Measurements from ENCODE around the gene PC. TPM values are rescaled to one million over a fixed set of nuclear protein-coding genes. Genes with fewer than 3 reads are reported as not detected.

The PC gene
- total RNA-seq, 1 donor from 2014 or later, result 49.1 TPM

GRCh38 chr11:66894141-66894540 lies 64.0 kb downstream of the PC start:
- TF ChIP-seq CTCF (IDR thresholded peaks at IDR 0.05), result no peak
- no peak overlapping the region for H3K27ac Mint-ChIP-seq (ENCODE audit: unreplicated experiment)

GRCh38 chr11:66892911-66893310 lies 65.3 kb downstream of the PC start:
- Mint-ChIP-seq H3K9me3 (ENCODE audit: unreplicated experiment) (peaks cover 7% of the 10 kb centered on the region), H3K4me1 (ENCODE audit: unreplicated experiment) (peaks cover 35% of the 10 kb centered on the region), H3K27ac (ENCODE audit: unreplicated experiment) (no peak overlapping the region), H3K4me3 (ENCODE audit: unreplicated experiment) (no peak overlapping the region), H3K36me3 (ENCODE audit: unreplicated experiment) (no peaks in the 10 kb centered on the region), H3K27me3 (ENCODE audit: unreplicated experiment) (no peaks in the 10 kb centered on the region)
- no peak for DNase-seq (ENCODE audit: extremely low spot score, unreplicated experiment)
- TF ChIP-seq CTCF (IDR thresholded peaks at IDR 0.05), result no peak

More at GRCh38 chr11:66894141-66894540, 64.0 kb downstream of the PC start:
- Mint-ChIP-seq H3K4me3 (ENCODE audit: unreplicated experiment) (no peak overlapping the region), H3K9me3 (ENCODE audit: unreplicated experiment) (peaks cover 7% of the 10 kb centered on the region), H3K36me3 (ENCODE audit: unreplicated experiment) (no peaks in the 10 kb centered on the region), H3K27me3 (ENCODE audit: unreplicated experiment) (no peaks in the 10 kb centered on the region), H3K4me1 (ENCODE audit: unreplicated experiment) (peaks cover 29% of the 10 kb centered on the region)
- DNase-seq (ENCODE audit: extremely low spot score, unreplicated experiment), result no peak

- Mint-ChIP-seq H3K27ac (ENCODE audit: unreplicated experiment) (peak overlapping the region; percentile 73), H3K4me3 (ENCODE audit: unreplicated experiment) (no peak overlapping the region), H3K27me3 (ENCODE audit: unreplicated experiment) (no peaks in the 10 kb centered on the region), H3K36me3 (ENCODE audit: unreplicated experiment) (no peaks in the 10 kb centered on the region), H3K4me1 (ENCODE audit: unreplicated experiment) (peaks cover 42% of the 10 kb centered on the region), H3K9me3 (ENCODE audit: unreplicated experiment) (peaks cover 7% of the 10 kb centered on the region)
- TF ChIP-seq CTCF (IDR thresholded peaks at IDR 0.05), result no peak
- DNase-seq (ENCODE audit: extremely low spot score, unreplicated experiment), result no peak
These were observed 66.1 kb downstream of the PC start for GRCh38 chr11:66891851-66892660.

GRCh38 chr11:66889960-66890359 lies 68.2 kb downstream of the PC start:
- H3K9me3 Mint-ChIP-seq (ENCODE audit: unreplicated experiment), result peaks cover 7% of the 10 kb centered on the region
- H3K36me3 Mint-ChIP-seq (ENCODE audit: unreplicated experiment), result no peaks in the 10 kb centered on the region
- no peak overlapping the region for H3K27ac Mint-ChIP-seq (ENCODE audit: unreplicated experiment)
- DNase-seq (ENCODE audit: extremely low spot score, unreplicated experiment), result no peak
- no peak overlapping the region for H3K4me3 Mint-ChIP-seq (ENCODE audit: unreplicated experiment)
- peaks cover 60% of the 10 kb centered on the region for H3K4me1 Mint-ChIP-seq (ENCODE audit: unreplicated experiment)
- no peak for TF ChIP-seq CTCF (IDR thresholded peaks at IDR 0.05)
- H3K27me3 Mint-ChIP-seq (ENCODE audit: unreplicated experiment), result no peaks in the 10 kb centered on the region

GRCh38 chr11:66888282-66888681 lies 69.9 kb downstream of the PC start:
- peaks cover 7% of the 10 kb centered on the region for H3K9me3 Mint-ChIP-seq (ENCODE audit: unreplicated experiment)
- H3K4me1 Mint-ChIP-seq (ENCODE audit: unreplicated experiment), result peaks cover 64% of the 10 kb centered on the region
- DNase-seq (ENCODE audit: extremely low spot score, unreplicated experiment), result no peak
- H3K36me3 Mint-ChIP-seq (ENCODE audit: unreplicated experiment), result no peaks in the 10 kb centered on the region
- H3K27me3 Mint-ChIP-seq (ENCODE audit: unreplicated experiment), result no peaks in the 10 kb centered on the region
- no peak for TF ChIP-seq CTCF (IDR thresholded peaks at IDR 0.05)
- H3K27ac Mint-ChIP-seq (ENCODE audit: unreplicated experiment), result peak overlapping the region; percentile 80
- no peak overlapping the region for H3K4me3 Mint-ChIP-seq (ENCODE audit: unreplicated experiment)

Data from osteocyte (in vitro differentiated cells).